ENCODE results near the gene CCNYL1. TPM values are rescaled to one million over a fixed set of nuclear protein-coding genes. Genes with fewer than 3 reads are reported as not detected.
A peak's percentile ranks its signal among the peaks of the same experiment; 100 is the strongest.

The CCNYL1 gene
- total RNA-seq, 2 donors from 2014 or later, result 6.2 to 10.2 TPM

GRCh38 chr2:207784898-207785297, 73.5 kb downstream of the CCNYL1 start:
- Histone ChIP-seq H3K4me3 (no peak overlapping the region), H3K4me1 (no peaks in the 10 kb centered on the region), H3K36me3 (no peaks in the 10 kb centered on the region), H3K27me3 (no peaks in the 10 kb centered on the region), H3K9me3 (no peaks in the 10 kb centered on the region), H3K27ac (no peak overlapping the region)
- DNase-seq (ENCODE audit: low spot score), result no peak
- no peak for TF ChIP-seq CTCF (IDR thresholded peaks at IDR 0.05)

DNA sequence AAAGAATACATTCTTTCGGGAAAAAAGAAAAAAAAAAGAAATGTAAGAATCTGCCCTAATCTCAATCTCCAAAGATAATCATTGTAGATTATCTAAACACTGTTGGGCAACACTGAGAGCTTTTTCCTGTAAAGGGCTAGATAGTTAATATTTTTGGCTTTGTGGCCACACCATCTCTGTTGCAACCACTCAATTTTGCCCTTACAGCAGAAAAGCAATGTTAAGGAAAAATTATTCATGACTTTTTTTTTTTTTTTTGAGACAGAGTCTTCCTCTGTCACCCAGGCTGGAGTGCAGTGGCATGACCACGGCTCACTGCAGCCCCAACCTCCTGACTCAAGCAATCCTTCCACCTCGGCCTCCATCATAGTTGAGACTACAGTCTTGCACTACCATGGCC, 75.6 kb downstream of the CCNYL1 start:
- Histone ChIP-seq H3K4me3 (no peak overlapping the region), H3K9me3 (no peaks in the 10 kb centered on the region), H3K27ac (no peak overlapping the region), H3K4me1 (no peaks in the 10 kb centered on the region), H3K27me3 (no peaks in the 10 kb centered on the region), H3K36me3 (no peaks in the 10 kb centered on the region)
- no peak for DNase-seq (ENCODE audit: low spot score)
- TF ChIP-seq CTCF (IDR thresholded peaks at IDR 0.05), result no peak

- H3K36me3 ChIP-seq, result no peaks in the 10 kb centered on the region
- no peak overlapping the region for H3K27ac ChIP-seq
- no peak overlapping the region for H3K4me3 ChIP-seq
- no peak for DNase-seq (ENCODE audit: low spot score)
- H3K27me3 ChIP-seq, result no peaks in the 10 kb centered on the region
- no peaks in the 10 kb centered on the region for H3K9me3 ChIP-seq
- no peaks in the 10 kb centered on the region for H3K4me1 ChIP-seq
- TF ChIP-seq CTCF (IDR thresholded peaks at IDR 0.05), result no peak
Observed at GRCh38 chr2:207787800-207788199, 76.4 kb downstream of the CCNYL1 start.

DNA sequence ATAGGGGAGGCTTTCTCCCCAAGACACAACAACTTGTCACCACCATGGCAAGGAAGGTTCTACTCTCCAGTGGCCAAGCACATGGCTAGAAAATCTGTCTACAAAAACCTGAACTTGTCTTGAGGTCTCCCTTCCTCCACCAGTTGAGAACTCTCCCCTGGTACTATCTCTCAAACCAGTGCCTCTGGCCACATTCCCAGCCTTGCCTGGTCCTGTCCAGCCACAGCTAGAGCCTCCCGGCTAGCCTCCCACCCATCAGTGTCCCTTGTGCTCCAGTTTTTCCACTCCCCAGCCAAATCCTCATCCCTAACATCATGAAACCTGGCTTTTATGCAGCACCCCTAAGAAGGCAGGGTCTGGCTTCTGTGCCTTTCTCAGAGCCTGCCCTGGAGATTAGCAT, 79.5 kb downstream of the CCNYL1 start:
- Histone ChIP-seq H3K9me3 (no peaks in the 10 kb centered on the region), H3K27ac (no peak overlapping the region), H3K4me1 (no peaks in the 10 kb centered on the region), H3K27me3 (no peaks in the 10 kb centered on the region), H3K36me3 (no peaks in the 10 kb centered on the region), H3K4me3 (no peak overlapping the region)
- DNase-seq (ENCODE audit: low spot score), result no peak
- no peak for TF ChIP-seq CTCF (IDR thresholded peaks at IDR 0.05)

DNA sequence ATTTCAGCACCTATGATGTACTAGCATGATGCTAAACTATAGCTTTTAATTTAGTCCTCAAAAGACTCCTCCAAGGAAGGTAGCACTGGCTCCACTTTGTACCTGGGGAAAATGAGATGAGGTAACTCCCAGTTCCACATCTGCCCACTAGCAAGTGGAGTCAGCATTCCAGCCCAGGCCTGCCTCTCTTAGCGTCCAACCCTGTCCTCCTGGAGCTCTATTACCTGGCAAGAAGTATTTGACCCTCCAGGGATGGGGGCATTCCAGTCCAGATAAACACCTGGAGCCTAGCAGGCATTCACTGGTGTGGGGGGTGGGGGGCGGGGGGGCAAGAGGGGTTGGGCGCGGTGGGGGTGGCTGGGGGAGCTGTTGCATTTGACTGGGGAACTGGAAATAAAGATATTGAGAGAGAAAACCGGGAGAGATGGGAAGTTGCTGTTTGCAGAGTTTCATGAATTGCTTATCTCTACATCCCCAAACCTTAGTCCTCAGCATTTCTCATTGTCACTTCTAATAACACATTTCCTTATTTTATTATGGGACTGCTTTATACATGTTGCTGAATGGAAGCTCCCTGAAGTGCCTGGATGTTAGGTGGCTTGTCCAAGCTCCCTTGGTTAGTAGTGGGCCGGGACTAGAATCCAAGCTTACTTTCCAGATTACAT, 80.3 kb downstream of the CCNYL1 start:
- DNase-seq (ENCODE audit: low spot score), result no peak
- Histone ChIP-seq H3K27me3 (no peaks in the 10 kb centered on the region), H3K4me3 (no peak overlapping the region), H3K27ac (no peak overlapping the region), H3K9me3 (no peaks in the 10 kb centered on the region), H3K4me1 (peaks cover 0 to 4% of the 10 kb centered on the region in 2 donors), H3K36me3 (no peaks in the 10 kb centered on the region)
- TF ChIP-seq CTCF (IDR thresholded peaks at IDR 0.05), result no peak

DNA sequence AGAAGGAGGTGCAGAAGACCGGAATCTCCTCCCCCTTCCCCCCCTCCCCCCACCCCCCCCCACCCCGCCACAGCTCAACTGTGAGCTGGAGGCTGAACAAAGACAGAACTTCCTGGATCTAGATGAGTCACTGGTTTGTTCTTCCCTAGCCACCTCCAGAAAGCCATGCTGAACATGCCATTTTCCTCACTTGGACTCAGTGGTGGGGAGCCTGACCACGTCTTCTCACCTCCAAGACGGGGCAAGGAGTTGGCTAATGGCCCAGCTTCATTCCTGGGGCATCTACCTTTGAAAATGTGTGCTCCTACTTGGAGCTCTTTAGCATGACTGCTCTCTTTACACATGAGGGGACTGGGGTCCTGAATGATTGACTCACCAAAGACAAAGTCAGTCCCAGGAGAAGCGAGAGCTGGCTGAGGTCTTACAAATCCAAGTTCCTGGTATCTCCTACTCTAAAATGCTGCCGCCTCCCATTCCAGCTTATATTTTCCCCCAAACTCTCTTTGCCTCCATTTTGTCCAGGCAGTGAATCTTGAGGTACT, 80.9 kb downstream of the CCNYL1 start:
- Histone ChIP-seq H3K27ac (peak overlapping the region in 1 of 2 donors; percentile 11), H3K36me3 (no peaks in the 10 kb centered on the region), H3K4me3 (no peak overlapping the region), H3K9me3 (no peaks in the 10 kb centered on the region), H3K4me1 (peaks cover 0 to 9% of the 10 kb centered on the region in 2 donors), H3K27me3 (no peaks in the 10 kb centered on the region)
- DNase-seq (ENCODE audit: low spot score), result no peak
- no peak for TF ChIP-seq CTCF (IDR thresholded peaks at IDR 0.05)

All from right atrium auricular region (tissue), 2 donors.